MM.1S (cell line): ENCODE data around the gene TMSB4X.
"Not testable (repeated sequence)": the region's sequence is repeated elsewhere in the genome, so short reads cannot be mapped to it uniquely, and the experiment has no call there.

ENCODE experiments used
- DNase-seq: peaks from one replicate; pipeline ENCODE4 v3.0.0-alpha.2; 2015
- H2AFZ ChIP-seq: fragments of 300-600 bp; sonication (generic); 2 replicates; pipeline ENCODE4 v1.6.0; 2016; ENCODE audit warnings: antibody characterized with exemption, low read length
- H3F3A ChIP-seq: fragments of 300-600 bp; sonication (generic); 2 replicates; pipeline ENCODE4 v1.6.1; 2016; ENCODE audit warnings: mild to moderate bottlenecking, antibody characterized with exemption, low read length, moderate library complexity, mixed read lengths; ENCODE audit not compliant: insufficient read depth
- H3K27ac ChIP-seq: fragments of 300-600 bp; sonication (generic); 2 replicates; pipeline ENCODE4 v1.5.1; 2016; ENCODE audit warnings: mild to moderate bottlenecking, low read length
- H3K27me3 ChIP-seq: fragments of 300-600 bp; sonication (generic); replicated peaks from 2 replicates; pipeline ENCODE4 v1.6.0; 2016; ENCODE audit warnings: low read length; ENCODE audit not compliant: insufficient read depth
- H3K36me3 ChIP-seq: fragments of 300-600 bp; sonication (generic); replicated peaks from 2 replicates; pipeline ENCODE4 v1.6.1; 2016; ENCODE audit warnings: mild to moderate bottlenecking, low read length, mixed read lengths; ENCODE audit not compliant: insufficient read depth
- H3K4me1 ChIP-seq: fragments of 300-600 bp; sonication (generic); 2 replicates; pipeline ENCODE4 v1.6.1; 2016; ENCODE audit warnings: low read length, mixed read lengths
- H3K4me2 ChIP-seq: fragments of 300-600 bp; sonication (generic); 2 replicates; pipeline ENCODE4 v1.6.0; 2016; ENCODE audit warnings: low read depth, low read length
- H3K4me3 ChIP-seq: fragments of 300-600 bp; sonication (generic); 2 replicates; pipeline ENCODE4 v1.5.1; 2016; ENCODE audit warnings: low read length, mixed read lengths
- H3K79me2 ChIP-seq: fragments of 300-600 bp; sonication (generic); 2 replicates; pipeline ENCODE4 v1.6.1; 2016; ENCODE audit warnings: mixed run types, low read length, mixed read lengths
- H3K9ac ChIP-seq: fragments of 300-600 bp; sonication (generic); 2 replicates; pipeline ENCODE4 v1.6.1; 2016; ENCODE audit warnings: low read length, mixed read lengths
- H3K9me2 ChIP-seq: fragments of 300-600 bp; sonication (generic); replicated peaks from 2 replicates; pipeline ENCODE4 v1.6.1; 2016; ENCODE audit warnings: mild to moderate bottlenecking, low read length, mixed read lengths; ENCODE audit not compliant: insufficient read depth
- H3K9me3 ChIP-seq: fragments of 300-600 bp; sonication (generic); replicated peaks from 2 replicates; pipeline ENCODE4 v1.6.1; 2016; ENCODE audit warnings: mild to moderate bottlenecking, low read length, mixed read lengths; ENCODE audit not compliant: insufficient read depth
- H4K20me1 ChIP-seq: fragments of 300-600 bp; sonication (generic); 2 replicates; pipeline ENCODE4 v1.6.1; 2016; ENCODE audit warnings: mild to moderate bottlenecking, low read length, moderate library complexity, mixed read lengths; ENCODE audit not compliant: insufficient read depth
- CTCF ChIP-seq: fragments of 300-600 bp; sonication (generic); IDR thresholded peaks from 2 replicates; pipeline ENCODE4 v1.5.1; 2016; ENCODE audit warnings: antibody characterized with exemption, low read length, mixed read lengths
- EZH2 ChIP-seq: fragments of 300-600 bp; sonication (generic); optimal IDR thresholded peaks from 2 replicates; pipeline ENCODE3; 2017; ENCODE audit warnings: low read depth, mild to moderate bottlenecking, antibody characterized with exemption, low read length, mixed read lengths
- EZH2phosphoT487 ChIP-seq: fragments of 300-600 bp; sonication (generic); IDR thresholded peaks from 2 replicates; pipeline ENCODE4 v1.6.1; 2018; ENCODE audit warnings: antibody characterized with exemption, low read length

TMSB4X gene

GRCh38 chrX:12979616-12980015, 4.7 kb downstream of the TMSB4X start:
- Histone ChIP-seq H3K79me2 (peaks cover 14% of the 10 kb centered on the region), H3K4me3 (no peak overlapping the region), H3K4me1 (peaks cover 41% of the 10 kb centered on the region), H3F3A (peaks cover 23% of the 10 kb centered on the region), H3K9me2 (no peaks in the 10 kb centered on the region), H4K20me1 (no peaks in the 10 kb centered on the region), H2AFZ (no peak overlapping the region), H3K4me2 (no peak overlapping the region), H3K27ac (no peak overlapping the region), H3K9ac (no peak overlapping the region), H3K36me3 (no peaks in the 10 kb centered on the region), H3K9me3 (no peaks in the 10 kb centered on the region), H3K27me3 (no peaks in the 10 kb centered on the region)
- TF ChIP-seq EZH2phosphoT487 = no peak
- TF ChIP-seq CTCF = no peak
- TF ChIP-seq EZH2 = no peak
- DNase-seq = no peak

GRCh38 chrX:12980039-12980438, 5.1 kb downstream of the TMSB4X start:
- H3K79me2 ChIP-seq = peaks cover 13% of the 10 kb centered on the region
- not testable (repeated sequence) for H3K4me3 ChIP-seq, H4K20me1 ChIP-seq, H3K9me3 ChIP-seq, H3K36me3 ChIP-seq, H3K4me2 ChIP-seq, H2AFZ ChIP-seq, H3K9ac ChIP-seq, DNase-seq, H3K27me3 ChIP-seq, H3K27ac ChIP-seq, H3K9me2 ChIP-seq
- peaks cover 23% of the 10 kb centered on the region for H3F3A ChIP-seq
- H3K4me1 ChIP-seq = peaks cover 45% of the 10 kb centered on the region

DNA sequence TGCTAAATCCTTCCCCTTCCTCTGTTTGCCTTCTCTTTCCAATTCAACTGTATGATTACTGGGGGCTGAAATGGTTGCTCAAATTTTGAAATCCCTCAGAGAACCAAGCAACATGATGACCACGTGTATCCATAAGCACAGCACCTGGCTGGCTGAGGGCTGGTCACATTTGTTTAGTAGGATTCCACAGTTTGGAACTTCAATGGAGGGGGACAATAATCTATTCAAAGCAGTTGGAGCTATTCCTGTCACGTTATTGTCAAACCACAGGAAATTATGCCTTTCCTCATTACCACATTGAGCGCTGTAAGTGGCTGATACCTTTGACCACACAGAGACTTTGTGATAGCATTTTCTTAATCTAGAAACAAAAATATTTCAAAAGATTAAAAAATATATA, 7.0 kb downstream of the TMSB4X start:
- H3K9ac ChIP-seq = no peak overlapping the region
- H3K27ac ChIP-seq = no peak overlapping the region
- H3K79me2 ChIP-seq = no peaks in the 10 kb centered on the region
- TF ChIP-seq CTCF (no peak), EZH2 (no peak), EZH2phosphoT487 (no peak)
- no peak overlapping the region for H3K4me3 ChIP-seq
- H3K9me2 ChIP-seq = no peaks in the 10 kb centered on the region
- H3K4me2 ChIP-seq = 0 out of 2 replicates have a peak overlapping the region, but pooled peaks have one; percentile 34
- H3K4me1 ChIP-seq = peaks cover 59% of the 10 kb centered on the region
- H3K27me3 ChIP-seq = no peaks in the 10 kb centered on the region
- H2AFZ ChIP-seq = no peak overlapping the region
- no peak for DNase-seq
- H3K36me3 ChIP-seq = no peaks in the 10 kb centered on the region
- H3F3A ChIP-seq = peaks cover 16% of the 10 kb centered on the region
- no peaks in the 10 kb centered on the region for H4K20me1 ChIP-seq
- H3K9me3 ChIP-seq = no peaks in the 10 kb centered on the region

- Histone ChIP-seq H3K36me3 (no peaks in the 10 kb centered on the region), H3K79me2 (no peaks in the 10 kb centered on the region), H4K20me1 (no peaks in the 10 kb centered on the region), H3K4me1 (peaks cover 46% of the 10 kb centered on the region), H2AFZ (no peak overlapping the region), H3K4me3 (no peak overlapping the region), H3K4me2 (no peak overlapping the region), H3K27me3 (no peaks in the 10 kb centered on the region), H3F3A (no peaks in the 10 kb centered on the region; the same call in none of the 2 replicates), H3K9me2 (no peaks in the 10 kb centered on the region), H3K9ac (no peak overlapping the region), H3K9me3 (no peaks in the 10 kb centered on the region), H3K27ac (peak overlapping the region; percentile 23; the same call in 1 of the 2 replicates)
- TF ChIP-seq EZH2phosphoT487 (no peak), CTCF (no peak), EZH2 (no peak)
- no peak for DNase-seq
Measured at GRCh38 chrX:12984603-12985319, 9.9 kb downstream of the TMSB4X start.
